HepG2 (cell line): ENCODE results near the gene SYNPR. TPM values are rescaled to one million over a fixed set of nuclear protein-coding genes. Genes with fewer than 3 reads are reported as not detected.

Experiments used
- ATAC-seq: fragments of 200-7000 bp; cut with Tn5 transposase; 3 replicates; pipeline ENCODE4 v1.9.1; 2020; ENCODE audit warnings: mild to moderate bottlenecking, moderate library complexity
- BruUV-seq: library from RNA; stranded (reverse); fragments of 400-500 nt; replicated peaks from 2 replicates; lab custom pipeline; 2021; lab: Mats Ljungman, UMichigan
- CTCF ChIA-PET: fragments of 300-600 bp; formaldehyde crosslinking; extraction: SDS; loops from one replicate; lab custom pipeline; 2021; ENCODE audit warnings: low total read pairs, inconsistent platforms, low intra/inter-chr PET ratio; lab: Yijun Ruan, JAX
- POLR2A ChIA-PET: fragments of 350-600 bp; sonication (Branson Sonifier 250); formaldehyde crosslinking; loops from one replicate; lab custom pipeline; 2020; ENCODE audit warnings: antibody characterized with exemption, inconsistent platforms; lab: Yijun Ruan, JAX
- DNase-seq: peaks from one replicate; pipeline ENCODE4 v3.0.0-alpha.2; 2015; ENCODE audit warnings: low spot score
- FAIRE-seq: peaks from 3 replicates; lab custom pipeline; 2011; peaks lifted over from hg19 to GRCh38; lab: Jason Lieb, UNC
- H2AFZ ChIP-seq: one replicate; pipeline ENCODE4 v1.6.1; 2011; ENCODE audit warnings: low read length, inconsistent platforms
- H3K27ac ChIP-seq: fragments of 300-600 bp; 3 replicates; pipeline ENCODE4 v1.8.0; 2011; ENCODE audit warnings: mixed run types, mild to moderate bottlenecking, mixed read lengths, low read length, inconsistent platforms; ENCODE audit not compliant: insufficient read depth; ENCODE audit errors: extremely low read length
- H3K27me3 ChIP-seq, 2 experiments: fragments of 200-600 bp in 1 of 2; 2 replicates in 1 of 2; 3 replicates in 1 of 2; pipeline versions ENCODE4 v1.6.0 to v1.8.0; 2011; ENCODE audit warnings: low read length in 2 of 2, mild to moderate bottlenecking in 2 of 2, moderate library complexity in 2 of 2, inconsistent platforms in 1 of 2; ENCODE audit not compliant: insufficient read depth in 2 of 2, control insufficient read depth in 1 of 2
- H3K36me3 ChIP-seq, 2 experiments: fragments of 200-600 bp in 1 of 2; replicated peaks in 1 of 2; 2 replicates in 1 of 2; 3 replicates in 1 of 2; pipeline versions ENCODE4 v1.5.1 to v1.8.0; 2011; ENCODE audit warnings: low read length in 2 of 2, inconsistent platforms in 1 of 2; ENCODE audit not compliant: insufficient read depth in 2 of 2, control insufficient read depth in 1 of 2
- H3K4me1 ChIP-seq: 2 replicates; pipeline ENCODE4 v1.5.1; 2012; ENCODE audit warnings: low read length, inconsistent platforms; ENCODE audit not compliant: insufficient read depth
- H3K4me2 ChIP-seq: 2 replicates; pipeline ENCODE4 v1.6.0; 2011; ENCODE audit warnings: low read depth, low read length, inconsistent platforms
- H3K4me3 ChIP-seq, 3 experiments: fragments of 200-600 bp in 1 of 3; sonication (generic), shearing (Covaris generic) in 1 of 3; replicated peaks in 1 of 3; 2 replicates each; pipeline ENCODE4 v1.5.1; 2011 to 2016; ENCODE audit warnings: low read length in 3 of 3, inconsistent platforms in 2 of 3, low read depth in 2 of 3, mild to moderate bottlenecking in 2 of 3, control low read depth in 1 of 3, mixed read lengths in 1 of 3; ENCODE audit not compliant: insufficient read depth in 1 of 3
- H3K79me2 ChIP-seq: one replicate; pipeline ENCODE4 v1.6.1; 2011; ENCODE audit warnings: low read length, inconsistent platforms; ENCODE audit not compliant: insufficient read depth
- H3K9ac ChIP-seq: 2 replicates; pipeline ENCODE4 v1.6.0; 2011; ENCODE audit warnings: mild to moderate bottlenecking, low read depth, low read length, inconsistent platforms; ENCODE audit not compliant: insufficient read depth
- H3K9me3 ChIP-seq: 2 replicates; pipeline ENCODE4 v1.5.1; 2012; ENCODE audit warnings: mild to moderate bottlenecking, low read length
- H4K20me1 ChIP-seq: 2 replicates; pipeline ENCODE4 v1.6.0; 2011; ENCODE audit warnings: inconsistent platforms, mild to moderate bottlenecking, low read length, moderate library complexity; ENCODE audit not compliant: insufficient read depth
- ELF4 ChIP-seq: sonication (generic); formaldehyde crosslinking; IDR thresholded peaks from 2 replicates; pipeline ENCODE4 v1.5.0; 2020; ENCODE audit warnings: missing genetic modification reagents, mild to moderate bottlenecking, moderate library complexity, borderline replicate concordance
- HNRNPUL1 ChIP-seq: fragments of 200-400 bp; formaldehyde crosslinking; IDR thresholded peaks from 2 replicates; pipeline ENCODE4 v1.6.1; 2017; ENCODE audit warnings: low read depth, mild to moderate bottlenecking, low read length, moderate library complexity
- JARID2 ChIP-seq: sonication (generic); formaldehyde crosslinking; IDR thresholded peaks from 2 replicates; pipeline ENCODE4 v1.8.1; 2023; ENCODE audit warnings: missing genetic modification reagents, inconsistent platforms; ENCODE audit not compliant: insufficient replicate concordance
- MBNL3 ChIP-seq: fragments of 250-450 bp; sonication (Bioruptor Pico); conservative IDR thresholded peaks from 2 replicates; pipeline ENCODE4 v1.8.0; 2022; ENCODE audit warnings: mild to moderate bottlenecking, inconsistent platforms
- NR2F2 ChIP-seq: IDR thresholded peaks from 2 replicates; pipeline ENCODE4 v1.6.1; 2012; ENCODE audit warnings: low read depth, inconsistent platforms, borderline replicate concordance
- RFX3 ChIP-seq: IDR thresholded peaks from 2 replicates; pipeline ENCODE4 v1.6.1; 2016; ENCODE audit warnings: missing biosample characterization, missing genetic modification reagents
- UBTF ChIP-seq: sonication (generic); formaldehyde crosslinking; IDR thresholded peaks from 2 replicates; pipeline ENCODE4 v1.4.0; 2020; ENCODE audit warnings: mild to moderate bottlenecking, missing genetic modification reagents
- ZBTB26 ChIP-seq: IDR thresholded peaks from 2 replicates; pipeline ENCODE4 v1.6.1; 2016; ENCODE audit warnings: missing compliant biosample characterization, missing genetic modification reagents, borderline replicate concordance
- ZNF207 ChIP-seq: fragments of 450-650 bp; IDR thresholded peaks from 2 replicates; pipeline ENCODE4 v1.6.1; 2016; ENCODE audit warnings: antibody characterized with exemption, borderline replicate concordance
- ZNF282 ChIP-seq: fragments of 450-650 bp; IDR thresholded peaks from 2 replicates; pipeline ENCODE4 v1.6.1; 2018; ENCODE audit not compliant: partially characterized antibody
- ZNF431 ChIP-seq: sonication (generic); formaldehyde crosslinking; IDR thresholded peaks from 2 replicates; pipeline ENCODE4 v1.9.0; 2022; ENCODE audit warnings: missing genetic modification reagents, low read depth, mild to moderate bottlenecking, borderline replicate concordance
- ZNF629 ChIP-seq: sonication (generic); formaldehyde crosslinking; conservative IDR thresholded peaks from 2 replicates; pipeline ENCODE4 v1.5.0; 2020; ENCODE audit warnings: missing genetic modification reagents
- ZNF737 ChIP-seq: sonication (generic); formaldehyde crosslinking; IDR thresholded peaks from 2 replicates; pipeline ENCODE4 v1.5.0; 2020; ENCODE audit warnings: missing genetic modification reagents, mild to moderate bottlenecking, borderline replicate concordance
- ZNF841 ChIP-seq: sonication (generic); formaldehyde crosslinking; IDR thresholded peaks from 2 replicates; pipeline ENCODE4 v1.8.1; 2023; ENCODE audit warnings: missing genetic modification reagents, borderline replicate concordance
- WGBS: methylation state at CpG from one replicate; pipeline ENCODE4 v1.1.6; 2017; ENCODE audit warnings: low lambda C conversion rate; 5-methylcytosine and 5-hydroxymethylcytosine counted together
- in situ Hi-C: cut with HindIII; loops from 2 replicates; pipeline ENCODE4 v1.10.0; 2017; ENCODE audit warnings: low pct_unique_long_range_greater_than_20kb; ENCODE audit not compliant: extremely low pct_ligation_motif_present
- intact Hi-C: fragments of 100-400 bp; cut with micrococcal nuclease; formaldehyde crosslinking; loops from one replicate; pipeline ENCODE4 v1.10.0; 2022; ENCODE audit not compliant: unreplicated experiment
- polyA plus RNA-seq, 8 experiments: library from polyadenylated mRNA; depleted of rRNA in 3 of 8; stranded (reverse) in 7 of 8; unstranded in 1 of 8; fragments of >200 nt; fragmentation: Illumina TruSeq in 4 of 8; extraction: Trizol in 4 of 8; gene quantifications; 2 replicates each; pipeline versions ENCODE4 v1.2.1 to v1.2.3, GENCODE V29; 2011 to 2016; ENCODE audit warnings: low read depth in 4 of 8, missing spikeins in 1 of 8, mixed read lengths in 1 of 8; ENCODE audit not compliant: insufficient read depth in 1 of 8
- total RNA-seq, 5 experiments: library from RNA; depleted of rRNA; stranded (reverse); fragments of >200 nt; fragmentation: Illumina TruSeq; extraction: Trizol; gene quantifications; 2 replicates each; pipeline ENCODE4 v1.2.3, GENCODE V29; 2016; ENCODE audit warnings: low read depth in 1 of 5
- TF ChIP-seq, protein P1 (sequence below): sonication (generic); formaldehyde crosslinking; IDR thresholded peaks from 2 replicates; pipeline ENCODE4 v1.9.0; 2022; ENCODE audit warnings: missing genetic modification reagents, mild to moderate bottlenecking, borderline replicate concordance
- TF ChIP-seq, protein P2 (sequence below): sonication (generic); formaldehyde crosslinking; IDR thresholded peaks from 2 replicates; pipeline ENCODE4 v1.5.0; 2020; ENCODE audit warnings: missing genetic modification reagents, mild to moderate bottlenecking, borderline replicate concordance
- TF ChIP-seq, protein P3 (sequence below): IDR thresholded peaks from 2 replicates; pipeline ENCODE4 v1.6.1; 2016; ENCODE audit warnings: control low read depth

SYNPR gene
- total and polyA plus RNA-seq, 2 of the 13 experiments (the other 11 are each of a cell fraction or from before 2014, with no cell fraction given), result 0.04 TPM; not detected in 1

DNA sequence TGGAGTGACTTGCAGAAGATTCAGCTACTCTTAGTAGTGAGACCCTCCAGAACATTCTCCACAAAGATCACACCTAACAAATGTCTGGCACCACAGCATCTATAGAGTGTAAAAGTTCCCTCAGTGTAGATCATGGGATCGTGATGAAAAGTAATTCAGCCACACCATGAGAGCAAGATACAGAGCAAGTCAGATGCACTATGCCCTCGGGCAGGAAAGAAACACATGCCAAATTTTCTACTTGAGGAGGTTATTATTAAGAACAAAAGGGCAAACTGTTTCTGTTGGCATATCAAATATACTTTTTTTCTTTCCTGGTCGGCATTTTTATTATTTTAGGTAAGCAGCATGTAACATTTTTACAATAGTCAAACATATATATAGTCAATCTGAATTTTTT lies 329.6 kb downstream of the SYNPR start (continued):
- TF ChIP-seq, protein P1, sequence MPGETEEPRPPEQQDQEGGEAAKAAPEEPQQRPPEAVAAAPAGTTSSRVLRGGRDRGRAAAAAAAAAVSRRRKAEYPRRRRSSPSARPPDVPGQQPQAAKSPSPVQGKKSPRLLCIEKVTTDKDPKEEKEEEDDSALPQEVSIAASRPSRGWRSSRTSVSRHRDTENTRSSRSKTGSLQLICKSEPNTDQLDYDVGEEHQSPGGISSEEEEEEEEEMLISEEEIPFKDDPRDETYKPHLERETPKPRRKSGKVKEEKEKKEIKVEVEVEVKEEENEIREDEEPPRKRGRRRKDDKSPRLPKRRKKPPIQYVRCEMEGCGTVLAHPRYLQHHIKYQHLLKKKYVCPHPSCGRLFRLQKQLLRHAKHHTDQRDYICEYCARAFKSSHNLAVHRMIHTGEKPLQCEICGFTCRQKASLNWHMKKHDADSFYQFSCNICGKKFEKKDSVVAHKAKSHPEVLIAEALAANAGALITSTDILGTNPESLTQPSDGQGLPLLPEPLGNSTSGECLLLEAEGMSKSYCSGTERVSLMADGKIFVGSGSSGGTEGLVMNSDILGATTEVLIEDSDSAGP (CRISPR knock-in tag), result no peak
- no peak for TF ChIP-seq JARID2
- no peak for TF ChIP-seq MBNL3
- no peak for TF ChIP-seq NR2F2

GRCh38 chr3:63609408-63609807 lies 331.3 kb downstream of the SYNPR start:
- Histone ChIP-seq H3K4me2 (no peak overlapping the region), H3K9ac (no peak overlapping the region), H4K20me1 (no peaks in the 10 kb centered on the region), H3K27ac (no peak overlapping the region), H2AFZ (no peak overlapping the region), H3K9me3 (no peaks in the 10 kb centered on the region), H3K79me2 (no peaks in the 10 kb centered on the region), H3K27me3 (no peaks in the 10 kb centered on the region), H3K4me3 (no peak overlapping the region), H3K4me1 (no peaks in the 10 kb centered on the region), H3K36me3 (no peaks in the 10 kb centered on the region)
- intact Hi-C loops, result no loop called here
- ATAC-seq, result no peak
- ChIA-PET POLR2A (no interaction called here), CTCF (no interaction called here)
- DNase-seq, result no peak
- no TSS peak for BruUV-seq
- FAIRE-seq, result no peak
- 21% methylated on average over 7 of the region's 7 CpGs for WGBS
- in situ Hi-C loops, result no loop called here
- TF ChIP-seq, protein P2, sequence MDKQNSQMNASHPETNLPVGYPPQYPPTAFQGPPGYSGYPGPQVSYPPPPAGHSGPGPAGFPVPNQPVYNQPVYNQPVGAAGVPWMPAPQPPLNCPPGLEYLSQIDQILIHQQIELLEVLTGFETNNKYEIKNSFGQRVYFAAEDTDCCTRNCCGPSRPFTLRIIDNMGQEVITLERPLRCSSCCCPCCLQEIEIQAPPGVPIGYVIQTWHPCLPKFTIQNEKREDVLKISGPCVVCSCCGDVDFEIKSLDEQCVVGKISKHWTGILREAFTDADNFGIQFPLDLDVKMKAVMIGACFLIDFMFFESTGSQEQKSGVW, result no peak
- TF ChIP-seq ZNF629 (CRISPR knock-in tag) (no peak), ELF4 (CRISPR knock-in tag) (no peak), RFX3 (no peak), HNRNPUL1 (no peak), ZNF431 (CRISPR knock-in tag) (no peak), ZNF841 (CRISPR knock-in tag) (no peak), ZNF207 (no peak), ZNF282 (no peak), UBTF (no peak), ZBTB26 (CRISPR knock-in tag) (no peak), ZNF737 (no peak)
- TF ChIP-seq, protein P3, sequence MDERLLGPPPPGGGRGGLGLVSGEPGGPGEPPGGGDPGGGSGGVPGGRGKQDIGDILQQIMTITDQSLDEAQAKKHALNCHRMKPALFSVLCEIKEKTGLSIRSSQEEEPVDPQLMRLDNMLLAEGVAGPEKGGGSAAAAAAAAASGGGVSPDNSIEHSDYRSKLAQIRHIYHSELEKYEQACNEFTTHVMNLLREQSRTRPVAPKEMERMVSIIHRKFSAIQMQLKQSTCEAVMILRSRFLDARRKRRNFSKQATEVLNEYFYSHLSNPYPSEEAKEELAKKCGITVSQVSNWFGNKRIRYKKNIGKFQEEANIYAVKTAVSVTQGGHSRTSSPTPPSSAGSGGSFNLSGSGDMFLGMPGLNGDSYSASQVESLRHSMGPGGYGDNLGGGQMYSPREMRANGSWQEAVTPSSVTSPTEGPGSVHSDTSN (CRISPR knock-in tag), result no peak
